PFSK-1 (cell line): ENCODE measurements around the gene FAM81A.

Source experiments
- POLR2AphosphoS5 ChIP-seq: IDR thresholded peaks from 2 replicates; pipeline ENCODE4 v1.6.1; 2012; ENCODE audit warnings: low read depth, mild to moderate bottlenecking, control low read depth, low read length, moderate library complexity
- TAF1 ChIP-seq: IDR thresholded peaks from 2 replicates; pipeline ENCODE4 v1.6.1; 2012; ENCODE audit warnings: low read length, control low read depth, borderline replicate concordance; ENCODE audit not compliant: insufficient read depth

DNA sequence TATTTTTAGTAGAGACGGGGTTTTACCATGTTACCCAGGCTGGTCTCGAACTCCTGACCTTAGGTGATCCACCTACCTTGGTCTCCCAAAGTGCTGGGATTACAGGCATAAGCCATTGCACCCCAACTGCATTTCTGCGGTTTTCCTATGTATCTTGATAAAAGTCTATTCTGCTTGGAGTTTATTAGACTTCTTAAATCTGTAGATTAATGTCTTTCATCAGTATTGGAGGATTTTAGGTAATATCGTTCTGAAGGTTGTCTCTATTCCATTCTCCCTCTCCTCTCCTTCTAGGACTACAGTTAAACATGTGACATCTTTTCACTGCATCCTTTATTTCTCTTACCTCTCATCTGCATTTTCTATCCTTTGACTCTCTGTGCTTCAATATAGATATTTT is 127.3 kb downstream of the FAM81A start:
- TF ChIP-seq TAF1 (no peak), POLR2AphosphoS5 (no peak)
